Choroid plexus epithelial cell (primary cell): Measurements from ENCODE around the gene PPP1CA.

ENCODE experiments used
- DNase-seq: peaks from one replicate; pipeline ENCODE4 v3.0.0-alpha.2; 2010; ENCODE audit warnings: low read depth
- H3K4me3 ChIP-seq: 2 replicates; pipeline ENCODE4 v1.5.1; 2011; ENCODE audit warnings: low read depth, mild to moderate bottlenecking, control low read depth, low read length, moderate library complexity
- CTCF ChIP-seq: conservative IDR thresholded peaks from 2 replicates; pipeline ENCODE4 v1.5.1; 2011; ENCODE audit warnings: low read depth, mild to moderate bottlenecking, control low read depth, inconsistent platforms, low read length, moderate library complexity

PPP1CA gene

DNA sequence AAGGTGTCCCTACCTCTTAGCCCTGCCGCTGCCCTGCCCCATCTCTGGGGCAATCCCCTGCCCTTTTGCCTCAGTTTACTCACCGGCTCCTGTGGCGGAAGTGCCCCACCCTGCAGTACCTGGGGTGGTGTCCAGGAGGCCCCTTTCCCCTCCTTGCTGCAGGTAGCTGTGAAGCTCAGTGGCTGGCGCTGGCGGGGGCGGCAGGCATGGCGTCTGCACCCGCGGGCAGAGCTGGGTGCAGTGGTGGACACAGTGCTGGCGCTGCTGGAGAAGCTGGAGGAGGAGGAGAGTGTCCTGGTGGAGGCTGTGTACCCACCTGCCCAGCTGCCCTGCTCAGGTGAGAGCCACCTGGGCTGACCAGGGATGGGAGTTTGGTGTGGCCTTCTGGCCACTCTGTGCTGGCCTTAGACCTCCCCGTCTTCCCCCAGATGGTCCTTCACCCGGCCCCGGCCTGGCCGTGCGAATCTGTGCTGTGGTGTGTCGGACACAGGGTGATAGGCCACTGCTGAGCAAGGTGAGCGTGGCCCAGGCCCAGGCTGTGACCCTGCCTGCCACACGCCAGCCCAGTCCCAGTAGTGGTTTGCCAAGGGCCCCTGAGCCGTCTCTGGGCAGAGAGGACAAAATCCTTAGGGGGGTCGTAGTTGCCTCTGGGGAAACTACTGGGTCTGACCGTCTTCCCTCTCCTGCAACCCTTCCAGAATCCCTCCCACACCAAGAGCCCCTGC, 17.8 kb upstream of the PPP1CA start:
- H3K4me3 ChIP-seq = no peak overlapping the region
- no peak for DNase-seq
- no peak for TF ChIP-seq CTCF

DNA sequence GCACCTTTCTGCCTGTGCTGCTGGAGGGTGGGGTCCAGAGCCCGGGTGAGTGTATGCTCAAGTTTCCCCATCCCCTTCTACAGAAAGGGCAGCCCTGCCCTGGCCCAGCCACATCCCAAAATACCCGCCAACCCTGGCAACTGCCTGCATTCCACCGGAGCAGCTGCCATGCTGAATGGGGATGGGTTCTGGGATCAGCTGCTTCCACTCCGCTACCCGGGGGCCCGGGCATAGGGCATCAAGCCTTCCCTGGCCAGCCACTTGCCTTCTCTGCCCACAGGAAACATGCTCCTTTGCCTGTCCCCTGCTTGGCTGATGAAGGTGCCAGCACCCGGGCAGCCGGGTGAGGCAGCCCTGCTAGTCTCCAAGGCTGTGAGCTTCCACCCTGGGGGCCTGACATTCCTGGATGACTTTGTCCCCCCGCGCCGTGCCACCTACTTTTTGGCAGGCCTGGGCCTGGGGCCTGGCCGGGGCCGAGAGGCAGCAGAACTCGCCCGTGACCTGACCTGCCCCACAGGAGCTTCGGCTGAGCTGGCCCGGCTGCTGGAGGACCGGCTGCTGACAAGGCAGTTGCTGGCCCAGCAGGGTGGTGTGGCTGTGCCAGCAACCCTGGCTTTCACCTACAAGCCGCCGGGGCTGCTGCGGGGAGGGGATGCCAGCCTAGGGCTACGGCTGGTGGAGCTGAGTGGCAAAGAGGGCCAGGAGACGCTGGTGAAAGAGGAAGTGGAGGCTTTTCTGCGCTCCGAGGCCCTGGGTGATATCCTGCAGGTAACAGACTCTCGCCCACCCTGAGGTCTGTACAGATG, 17.0 kb upstream of the PPP1CA start:
- no peak for DNase-seq
- H3K4me3 ChIP-seq = no peak overlapping the region
- no peak for TF ChIP-seq CTCF

- no peak for TF ChIP-seq CTCF
- no peak overlapping the region for H3K4me3 ChIP-seq
- DNase-seq = no peak
Observed at GRCh38 chr11:67417425-67417824, 15.8 kb upstream of the PPP1CA start.

DNA sequence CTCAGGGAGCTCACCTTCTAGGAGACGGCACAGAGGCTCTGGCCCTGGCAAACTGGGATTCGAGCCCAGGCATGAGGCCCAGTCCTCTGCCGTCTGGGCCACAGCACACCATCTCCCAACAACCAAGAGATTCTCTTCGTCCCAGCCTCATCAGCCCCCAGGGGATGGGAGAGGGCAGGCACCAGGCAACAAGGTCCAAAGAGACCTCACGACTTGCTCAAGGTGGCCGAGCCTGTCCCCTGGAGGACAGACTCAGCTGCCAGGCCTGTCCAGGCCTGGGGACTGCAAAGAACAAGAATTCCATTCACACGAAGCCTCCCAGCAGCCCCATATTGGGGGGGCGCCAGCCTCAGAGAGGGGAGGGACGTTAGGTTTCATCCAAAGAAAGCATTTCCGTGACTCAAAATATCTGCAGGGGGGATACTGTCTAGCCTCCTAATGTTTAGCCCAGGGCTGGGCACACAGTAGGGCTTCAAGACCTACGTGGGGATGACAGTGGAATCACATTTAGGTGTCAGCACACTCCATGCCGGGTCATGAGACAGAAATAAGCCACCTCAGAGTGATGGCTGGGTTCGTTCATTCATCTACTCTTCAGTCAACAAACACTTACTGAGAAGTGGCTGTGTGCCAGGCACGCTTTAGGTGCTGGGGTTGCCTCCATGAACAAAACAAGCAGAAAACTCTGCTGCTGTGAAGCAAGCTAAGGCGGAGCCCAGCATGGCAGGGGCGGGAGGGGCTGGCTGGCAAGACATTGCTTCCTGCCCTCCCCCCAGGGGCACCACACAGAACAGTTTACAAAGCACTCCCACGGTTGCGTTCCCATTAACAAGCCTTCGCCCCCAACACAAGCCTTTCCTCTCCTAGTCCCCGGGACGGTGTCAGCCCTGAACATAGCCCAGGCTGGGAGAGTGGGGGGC, 15.0 kb upstream of the PPP1CA start:
- no peak overlapping the region for H3K4me3 ChIP-seq
- TF ChIP-seq CTCF = no peak
- peak; percentile 53 for DNase-seq

- no peak for DNase-seq
- no peak within 1 kb of the TSS for H3K4me3 ChIP-seq
- no peak for TF ChIP-seq CTCF
Observed at GRCh38 chr11:67415501-67416304, 14.0 kb upstream of the PPP1CA start, which contains the start of gene CARNS1. Gene CARNS1, plus strand, starts transcription at chr11:67415678. Its CDS starts 522 bp downstream, at chr11:67416200.

DNA sequence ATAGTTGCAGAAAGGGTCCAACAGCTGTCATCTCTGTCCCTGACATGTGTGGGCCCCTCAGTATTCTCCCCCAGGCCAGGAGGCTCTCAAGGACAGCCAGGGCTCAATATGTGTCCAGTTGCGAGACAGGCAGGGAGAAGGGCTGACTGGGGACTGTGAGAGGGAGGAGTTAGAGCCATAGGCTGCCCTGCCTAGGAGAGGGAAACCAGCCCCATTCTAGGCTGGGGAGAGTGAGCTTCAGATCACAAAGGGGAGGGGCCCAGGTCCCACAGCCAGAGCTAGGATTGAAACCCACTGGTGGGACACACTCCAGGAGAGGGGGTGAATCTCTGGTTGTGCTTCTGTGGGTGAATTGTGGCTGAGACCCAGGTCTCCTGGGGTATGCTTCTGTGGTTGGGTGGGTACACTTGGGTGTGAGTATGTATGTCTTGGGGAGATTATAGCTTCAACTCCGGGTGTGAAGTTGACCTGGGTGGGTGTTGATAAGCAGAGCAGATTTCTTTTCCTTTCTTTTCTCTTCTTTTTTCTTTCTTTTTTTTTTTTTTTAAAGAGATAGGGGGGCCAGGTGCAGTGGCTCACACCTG, 11.7 kb upstream of the PPP1CA start:
- H3K4me3 ChIP-seq = no peak overlapping the region
- TF ChIP-seq CTCF = no peak
- no peak for DNase-seq
